Breast epithelium (tissue), 3 donors: ENCODE measurements around the gene PIEZO1.

Experiments
- CTCF ChIP-seq, 3 donors: fragments of 450-650 bp; IDR thresholded peaks; one replicate each; pipeline ENCODE4 v1.5.1; 2016 to 2017; ENCODE audit warnings: antibody characterized with exemption in 3 of 3, mild to moderate bottlenecking in 3 of 3, moderate library complexity in 3 of 3
- POLR2A ChIP-seq: fragments of 450-650 bp; IDR thresholded peaks from one replicate; pipeline ENCODE4 v1.6.1; 2016; ENCODE audit warnings: antibody characterized with exemption, mild to moderate bottlenecking, moderate library complexity

- TF ChIP-seq CTCF (IDR thresholded peaks at IDR 0.05) = no peak
- TF ChIP-seq POLR2A = no peak
Observed at GRCh38 chr16:88755745-88756443, 29.1 kb downstream of the PIEZO1 start.
